WERI-Rb-1 (cell line): ENCODE data around the gene STYK1.
"Not testable (repeated sequence)": the region's sequence is repeated elsewhere in the genome, so short reads cannot be mapped to it uniquely, and the experiment has no call there.

Experiments
- DNase-seq: peaks from one replicate; pipeline ENCODE4 v3.0.0-alpha.2; 2020
- H3K27ac ChIP-seq: fragments of 250-450 bp; sonication (Bioruptor Pico); 2 replicates; pipeline ENCODE4 v1.5.1; 2020; ENCODE audit warnings: mild to moderate bottlenecking, moderate library complexity
- H3K27me3 ChIP-seq: fragments of 250-450 bp; sonication (Bioruptor Pico); 2 replicates; pipeline ENCODE4 v1.5.1; 2021; ENCODE audit warnings: mild to moderate bottlenecking, low read depth, moderate library complexity; ENCODE audit not compliant: insufficient read depth, severe bottlenecking
- H3K36me3 ChIP-seq: fragments of 250-450 bp; sonication (Bioruptor Pico); 2 replicates; pipeline ENCODE4 v1.5.1; 2020; ENCODE audit warnings: mild to moderate bottlenecking, moderate library complexity
- H3K4me3 ChIP-seq: 2 replicates; pipeline ENCODE4 v1.5.1; 2011; ENCODE audit warnings: low read depth, mild to moderate bottlenecking, control low read depth, low read length
- H3K9me3 ChIP-seq: fragments of 250-450 bp; sonication (Bioruptor Pico); 2 replicates; pipeline ENCODE4 v1.5.1; 2021; ENCODE audit warnings: mild to moderate bottlenecking, moderate library complexity; ENCODE audit not compliant: severe bottlenecking
- CTCF ChIP-seq: IDR thresholded peaks from 2 replicates; pipeline ENCODE4 v1.5.1; 2011; ENCODE audit warnings: low read depth, mild to moderate bottlenecking, control low read depth, inconsistent platforms, low read length

The STYK1 gene

GRCh38 chr12:10574307-10574706 is 99.5 kb downstream of the STYK1 start:
- DNase-seq: no peak
- Histone ChIP-seq H3K4me3 (no peak overlapping the region), H3K27me3 (no peaks in the 10 kb centered on the region), H3K9me3 (no peaks in the 10 kb centered on the region), H3K27ac (no peak overlapping the region), H3K36me3 (no peaks in the 10 kb centered on the region)
- no peak for TF ChIP-seq CTCF

DNA sequence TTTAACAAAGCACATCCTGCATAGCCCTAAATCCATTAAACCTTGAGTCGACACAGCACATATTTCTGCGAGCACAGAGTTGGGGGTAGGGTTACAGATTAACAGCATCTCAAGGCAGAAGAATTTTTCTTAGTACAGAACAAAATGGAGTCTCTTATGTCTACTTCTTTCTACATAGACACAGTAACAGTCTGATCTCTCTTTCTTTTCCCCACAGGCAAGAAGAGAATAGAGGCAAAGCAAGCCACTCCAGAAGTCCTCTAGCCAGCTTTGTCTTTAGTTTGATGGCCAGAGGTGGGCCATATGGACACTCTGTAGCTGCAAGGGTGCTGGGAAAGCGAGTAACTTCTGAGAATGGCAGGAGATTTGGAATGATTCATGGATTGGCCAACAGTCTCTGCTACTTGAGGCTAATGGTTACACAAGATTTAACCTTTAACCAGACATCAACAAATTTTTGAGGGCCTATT is 101.8 kb downstream of the STYK1 start:
- H3K36me3 ChIP-seq, H3K4me3 ChIP-seq, H3K27me3 ChIP-seq, H3K9me3 ChIP-seq: not testable (repeated sequence)
- H3K27ac ChIP-seq: peak overlapping the region; percentile 89
- peak; percentile 60 for DNase-seq

DNA sequence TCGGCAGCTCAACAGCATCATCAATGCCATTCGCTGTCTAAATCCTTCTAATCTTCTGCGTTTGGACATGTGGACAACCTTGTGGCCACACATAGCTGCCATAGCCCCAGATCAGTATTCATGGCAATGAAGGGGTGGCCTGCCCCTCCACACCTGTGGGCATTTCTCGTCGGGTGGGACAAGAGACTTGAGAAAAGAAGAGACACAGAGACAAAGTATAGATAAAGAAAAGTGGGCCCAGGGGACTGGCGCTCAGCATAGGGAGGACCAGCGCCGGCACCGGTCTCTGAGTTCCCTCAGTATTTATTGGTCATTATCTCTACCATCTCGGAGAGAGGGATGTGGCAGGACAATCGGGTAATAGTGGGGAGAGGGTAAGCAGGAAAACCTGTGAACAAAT is 102.7 kb downstream of the STYK1 start:
- no peaks in the 10 kb centered on the region for H3K9me3 ChIP-seq
- no peaks in the 10 kb centered on the region for H3K36me3 ChIP-seq
- no peak for TF ChIP-seq CTCF
- peak; percentile 20 for DNase-seq
- H3K27ac ChIP-seq: peak overlapping the region; percentile 86
- peak overlapping the region; percentile 21 for H3K4me3 ChIP-seq
- no peaks in the 10 kb centered on the region for H3K27me3 ChIP-seq
